LHCN-M2 (cell line): ENCODE data around the gene KCNK7. TPM values are rescaled to one million over a fixed set of nuclear protein-coding genes. Genes with fewer than 3 reads are reported as not detected.

Experiments
- DNase-seq: peaks from one replicate; pipeline ENCODE4 v3.0.0-alpha.2; 2012; ENCODE audit warnings: low read depth
- total RNA-seq: library from RNA; depleted of rRNA; stranded (reverse); fragments of >200 nt; gene quantifications from 2 replicates; pipeline ENCODE4 v1.2.3, GENCODE V29; 2014

KCNK7 gene
- total RNA-seq, 1 experiment from 2014 or later = 0.11 TPM

GRCh38 chr11:65589444-65590239, 6.0 kb downstream of the KCNK7 start:
- no peak for DNase-seq

- DNase-seq = no peak
These were observed 7.2 kb downstream of the KCNK7 start for GRCh38 chr11:65588199-65589054.

- DNase-seq = no peak
These were observed 8.9 kb downstream of the KCNK7 start for GRCh38 chr11:65586676-65587075.

DNA sequence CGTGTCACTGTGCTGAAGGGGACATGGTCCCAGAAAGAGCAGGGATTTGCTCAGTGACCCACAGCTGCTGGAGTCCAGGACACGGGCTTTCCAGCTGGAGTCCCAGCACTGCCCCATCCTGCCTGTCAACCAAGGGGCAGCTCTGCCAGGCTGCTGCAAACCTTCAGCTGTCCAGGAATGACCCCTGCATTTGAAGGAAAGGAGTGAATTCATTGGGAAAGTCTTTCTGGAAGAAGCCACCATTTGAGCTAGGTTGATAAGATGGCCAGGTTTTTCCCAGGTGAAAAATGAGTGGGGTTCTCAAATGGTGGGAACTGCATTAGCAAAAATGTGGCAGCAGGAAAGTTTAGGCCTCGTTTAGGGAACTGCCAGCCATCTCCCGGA, 9.4 kb downstream of the KCNK7 start:
- DNase-seq = no peak

DNA sequence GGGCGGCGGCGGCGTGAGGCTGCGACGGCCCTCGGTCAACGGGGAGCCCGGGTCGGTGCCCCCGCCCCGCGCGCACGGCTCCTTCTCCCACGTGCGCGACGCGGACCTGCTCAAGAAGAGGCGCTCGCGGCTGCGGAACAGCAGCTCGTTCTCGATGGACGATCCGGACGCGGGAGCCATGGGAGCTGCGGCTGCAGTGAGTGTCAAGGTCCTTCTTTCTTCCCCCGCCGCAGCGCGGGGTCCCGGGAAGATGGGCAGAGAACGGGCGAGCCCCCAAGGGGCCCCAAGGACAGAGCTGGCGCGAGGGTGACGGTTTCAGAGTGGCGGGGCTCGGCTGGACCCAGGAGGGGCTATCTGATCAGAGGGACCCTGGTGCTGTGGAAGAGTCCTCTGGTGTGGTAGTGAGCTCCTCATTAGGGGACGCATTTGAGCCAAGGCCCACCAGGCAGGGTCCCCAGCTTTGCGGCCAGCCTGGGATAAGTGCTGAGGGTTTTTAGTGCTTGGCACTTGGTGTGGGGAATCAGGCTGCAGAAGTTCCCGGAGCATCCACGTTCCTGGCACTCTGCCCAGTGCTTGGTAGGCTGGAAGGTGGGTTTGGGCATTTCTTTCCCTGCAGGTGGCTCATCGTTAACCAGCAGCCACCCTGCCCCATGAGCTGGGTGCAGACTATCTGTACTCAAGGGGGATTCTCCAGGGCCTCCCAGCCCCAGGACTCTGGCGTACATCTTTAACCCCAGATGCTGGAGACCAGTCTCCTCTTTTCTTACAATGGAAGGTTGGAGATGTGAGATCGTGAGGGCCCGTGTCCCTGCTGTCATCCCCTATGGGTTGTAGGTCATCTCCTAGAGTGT, 10.0 kb downstream of the KCNK7 start:
- no peak for DNase-seq

- DNase-seq = no peak
These were observed 10.9 kb downstream of the KCNK7 start for GRCh38 chr11:65584723-65585171.

DNA sequence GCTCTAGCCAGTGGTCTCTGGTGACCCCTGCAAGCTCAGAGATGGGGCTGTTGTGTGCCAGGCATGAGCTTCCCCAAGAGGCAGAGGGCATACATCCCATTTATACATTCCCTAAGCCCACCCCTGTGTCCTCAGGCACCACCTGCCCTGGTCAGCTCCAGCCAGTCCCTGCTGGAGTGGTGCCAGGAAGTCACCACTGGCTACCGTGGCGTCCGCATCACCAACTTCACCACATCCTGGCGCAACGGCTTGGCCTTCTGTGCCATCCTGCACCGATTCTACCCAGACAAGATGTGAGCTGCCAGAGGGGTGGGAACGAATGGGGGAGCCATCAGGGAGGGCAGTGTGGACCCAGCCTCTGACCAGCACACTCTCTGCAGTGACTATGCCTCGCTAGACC, 11.5 kb downstream of the KCNK7 start:
- DNase-seq = no peak

GRCh38 chr11:65583589-65583988, 12.0 kb downstream of the KCNK7 start:
- DNase-seq = no peak

- no peak for DNase-seq
These were observed 13.7 kb downstream of the KCNK7 start for GRCh38 chr11:65581928-65582327.

DNA sequence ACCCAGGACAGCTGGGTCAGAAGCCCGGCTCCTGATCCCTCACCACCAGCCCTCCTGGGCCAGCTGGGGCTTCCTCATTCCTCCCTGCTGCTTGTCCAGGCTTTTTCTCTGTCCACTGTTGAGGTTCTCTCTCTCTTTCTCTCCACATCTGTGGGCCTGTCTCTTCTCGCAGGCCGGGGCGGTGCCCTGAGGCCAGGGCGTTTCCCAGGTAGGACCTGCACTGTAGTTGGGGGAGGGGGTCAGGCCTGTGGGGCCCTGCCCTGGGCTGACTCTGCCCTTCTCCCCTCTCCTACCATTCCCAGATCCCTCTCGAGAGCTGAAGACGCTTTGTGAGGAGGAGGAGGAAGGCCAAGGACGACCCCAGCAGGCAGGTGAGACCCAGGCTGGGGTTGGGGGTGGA, 14.8 kb downstream of the KCNK7 start:
- no peak for DNase-seq

- no peak for DNase-seq
These were observed 15.4 kb downstream of the KCNK7 start for GRCh38 chr11:65580031-65580692.

DNA sequence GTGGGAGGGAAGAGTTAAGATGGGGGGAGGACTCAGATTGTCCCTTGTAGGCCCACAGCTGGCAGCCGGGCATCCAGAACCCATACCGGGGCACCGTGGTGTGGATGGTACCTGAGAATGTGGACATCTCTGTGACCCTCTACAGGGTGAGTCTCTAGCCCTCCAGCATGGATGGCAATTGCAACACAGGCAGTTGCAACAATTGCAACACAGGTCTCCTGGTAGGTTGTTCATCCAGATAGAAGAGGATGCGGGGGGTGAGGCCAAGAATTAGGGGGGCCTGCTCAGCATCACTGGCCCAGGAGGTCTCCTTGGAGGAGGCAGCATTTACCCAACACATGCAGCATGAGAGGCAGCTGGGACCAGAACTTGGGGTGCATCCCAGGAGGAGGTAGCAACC, 16.3 kb downstream of the KCNK7 start:
- DNase-seq = no peak

GRCh38 chr11:65578667-65579066, 16.9 kb downstream of the KCNK7 start:
- no peak for DNase-seq

GRCh38 chr11:65578134-65578533, 17.5 kb downstream of the KCNK7 start:
- no peak for DNase-seq

- DNase-seq = no peak
These were observed 17.9 kb downstream of the KCNK7 start for GRCh38 chr11:65577756-65578109.

DNA sequence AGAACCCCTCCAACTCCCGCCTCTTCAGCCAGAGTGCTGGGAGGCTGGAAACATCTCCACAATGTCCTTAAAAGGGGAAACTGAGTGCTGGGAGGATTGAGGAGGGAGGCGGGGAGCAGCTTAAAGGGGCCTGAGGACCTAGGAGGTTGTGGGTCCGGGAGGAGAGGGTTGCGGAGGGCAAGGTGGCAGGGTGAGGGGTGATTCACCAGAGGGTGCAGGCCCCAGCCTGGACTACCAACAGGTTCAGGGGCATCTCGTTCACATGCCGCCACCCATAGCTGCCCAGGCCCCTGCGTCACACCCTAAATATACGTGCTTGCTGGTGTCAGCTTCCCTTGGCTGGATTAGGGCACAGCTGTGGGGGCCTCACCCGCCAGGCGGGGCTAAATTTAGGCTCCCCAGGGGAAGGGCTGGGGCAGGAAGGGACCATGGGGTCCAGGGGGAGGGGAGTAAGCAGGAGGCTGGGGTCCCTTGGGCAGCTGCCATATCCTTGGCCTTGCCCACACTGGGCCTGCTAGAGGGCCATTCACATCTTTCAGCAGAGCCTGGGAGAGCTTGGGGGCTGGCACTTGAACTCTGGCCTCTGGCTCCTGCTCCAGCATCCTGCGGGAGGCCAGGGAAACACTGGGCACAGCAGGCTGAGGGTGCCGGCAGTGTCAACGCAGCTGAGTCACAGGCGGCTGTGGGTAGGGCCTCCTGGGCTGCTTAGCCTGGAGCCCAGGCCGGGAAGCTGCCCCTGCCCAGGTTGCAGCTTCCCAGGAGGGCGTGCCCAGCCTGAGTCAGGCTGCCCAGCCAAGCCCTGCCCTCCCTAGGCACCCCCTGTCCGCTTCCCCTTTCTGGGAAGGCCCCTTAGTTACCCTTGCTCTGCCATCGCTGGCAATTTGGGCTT, 18.5 kb downstream of the KCNK7 start:
- DNase-seq = peak; percentile 86

- DNase-seq = no peak
These were observed 19.3 kb downstream of the KCNK7 start for GRCh38 chr11:65576232-65576866.

DNA sequence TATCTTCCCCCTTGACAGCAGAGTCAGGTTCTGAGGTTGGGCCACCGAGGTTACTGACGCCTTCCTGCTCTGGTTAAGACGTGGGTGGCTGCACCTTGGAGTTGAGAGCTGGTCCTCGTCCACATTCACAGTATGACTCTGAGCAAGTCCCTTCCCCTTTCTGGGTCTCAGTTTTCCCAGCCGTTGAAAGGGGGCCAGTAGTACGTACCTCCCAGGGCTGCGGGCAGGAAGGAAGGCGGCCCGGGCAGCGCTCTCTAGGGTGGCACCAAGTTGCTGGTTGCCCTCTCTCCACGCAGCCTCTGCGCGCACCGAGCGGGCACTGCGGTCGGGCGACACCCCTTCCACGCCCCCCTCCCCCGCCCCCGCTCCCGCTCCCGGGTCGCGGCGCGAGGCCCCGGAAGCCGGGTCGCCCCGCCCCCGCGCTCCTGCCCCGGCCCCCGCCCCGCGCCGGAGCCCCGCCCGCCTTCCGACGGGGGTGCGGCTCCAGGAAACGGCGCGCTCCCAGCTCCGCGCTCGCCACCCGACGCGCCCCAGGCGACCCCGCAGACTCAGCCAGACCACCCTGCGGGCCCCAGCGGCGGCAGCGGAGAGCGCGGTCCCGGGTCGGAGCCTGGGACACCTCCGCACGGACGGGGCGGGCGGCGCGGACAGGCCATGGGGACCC, 19.9 kb downstream of the KCNK7 start, which contains the start of gene EHBP1L1:
Gene EHBP1L1 (plus strand): TSS at position 486 of the 664 bp plus-strand sequence. CDS start 250 bp downstream, outside the sequence.
- DNase-seq = no peak
